ENCODE results near the gene PTH2. TPM values are rescaled to one million over a fixed set of nuclear protein-coding genes. Genes with fewer than 3 reads are reported as not detected.

The PTH2 gene
- polyA plus RNA-seq, 1 donor (not counting 4 experiments of a cell fraction or from before 2014, with no cell fraction given), result not detected

DNA sequence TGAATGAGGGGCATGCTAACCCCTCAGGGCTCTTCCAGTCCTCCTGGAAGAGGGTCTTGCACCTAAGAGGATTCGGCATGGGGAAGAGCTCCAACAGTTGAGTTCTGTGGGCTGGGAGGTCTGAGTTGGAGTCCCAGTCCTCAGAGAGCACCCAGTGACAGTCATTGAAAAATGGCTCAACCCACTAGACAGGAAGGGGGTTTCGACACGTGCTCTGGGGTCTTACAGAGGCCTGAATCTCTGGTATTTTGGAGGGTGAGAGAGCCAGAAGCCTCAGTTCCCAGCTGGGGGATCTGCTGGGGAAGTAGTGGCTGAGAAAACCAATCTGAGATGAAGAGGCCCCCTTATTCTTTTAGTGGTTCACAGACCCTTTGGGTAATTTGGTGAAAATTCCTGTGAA, 9.0 kb downstream of the PTH2 start:
- H3K36me3 ChIP-seq (ENCODE audit: control insufficient read depth in 2 of 2, extremely low read depth in 1 of 2, insufficient read depth in 2 of 2, low read length in 2 of 2), result no peaks in the 10 kb centered on the region
- dilution Hi-C loops (cut with MboI; ENCODE audit: extremely low pct_ligation_motif_present, low sequenced_read_pairs), result no loop called here
- H3K4me2 ChIP-seq (ENCODE audit: control insufficient read depth, extremely low read depth, insufficient read depth, low read depth, low read length), result no peak overlapping the region
- H3K27ac ChIP-seq (ENCODE audit: control insufficient read depth, insufficient read depth, low read length), result no peak overlapping the region
- H3K4me1 ChIP-seq (ENCODE audit: control insufficient read depth, extremely low read depth, insufficient read depth, low read length), result peaks cover 2% of the 10 kb centered on the region
- H3K79me2 ChIP-seq (ENCODE audit: control insufficient read depth, insufficient read depth, low read length), result no peaks in the 10 kb centered on the region
- no peak for DNase-seq (ENCODE audit: low read depth, low spot score)
- TF ChIP-seq CTCF (optimal IDR thresholded peaks at IDR 0.05 in 1 of 3, IDR thresholded peaks at IDR 0.05 in 1 of 3, conservative IDR thresholded peaks at IDR 0.05 in 1 of 3; ENCODE audit: extremely low read depth in 1 of 3, insufficient read depth in 2 of 3, low read length in 3 of 3) (no peak), EZH2 (IDR thresholded peaks at IDR 0.05; ENCODE audit: low read length) (no peak)
- no peak overlapping the region for H2AFZ ChIP-seq (ENCODE audit: control insufficient read depth, low read length)
- no peak overlapping the region for H3K9ac ChIP-seq (ENCODE audit: control insufficient read depth, extremely low read depth, insufficient read depth, low read length)
- FAIRE-seq, result no peak
- no peaks in the 10 kb centered on the region for H3K9me1 ChIP-seq (ENCODE audit: control insufficient read depth, extremely low read depth, insufficient read depth, low read length)
- peaks cover 11% of the 10 kb centered on the region for H3K27me3 ChIP-seq (ENCODE audit: control insufficient read depth, extremely low read depth, insufficient read depth, low read length)
- H4K20me1 ChIP-seq (ENCODE audit: control insufficient read depth, extremely low read depth, insufficient read depth, low read length), result no peaks in the 10 kb centered on the region
- H3K9me3 ChIP-seq (ENCODE audit: control insufficient read depth, low read depth, low read length), result no peaks in the 10 kb centered on the region
- no peak overlapping the region for H3K4me3 ChIP-seq (ENCODE audit: control insufficient read depth in 2 of 3, extremely low read depth in 1 of 3, insufficient read depth in 2 of 3, low read depth in 1 of 3, low read length in 3 of 3)

DNA sequence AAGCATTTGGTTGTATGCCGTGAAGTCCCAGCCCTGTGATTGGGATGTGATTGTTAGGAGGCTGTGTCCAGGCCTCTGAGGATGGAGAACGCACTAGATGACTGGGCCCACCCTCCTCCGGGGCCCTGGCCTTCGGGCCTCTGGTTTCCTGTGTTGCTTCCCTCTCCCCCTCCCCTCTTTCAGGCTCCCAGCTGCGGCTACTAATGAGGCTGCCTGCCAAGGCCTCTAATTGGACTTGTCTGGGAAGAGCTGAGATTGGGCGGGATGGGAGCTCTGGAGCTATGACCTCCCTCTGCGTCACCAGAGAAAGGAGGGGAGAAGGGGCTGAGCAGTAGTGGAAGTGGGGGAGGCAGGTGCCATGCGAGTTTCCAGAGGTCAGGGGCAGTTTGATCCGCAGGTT, 9.9 kb downstream of the PTH2 start:
- dilution Hi-C loops (cut with MboI; ENCODE audit: extremely low pct_ligation_motif_present, low sequenced_read_pairs), result no loop called here
- TF ChIP-seq CTCF (optimal IDR thresholded peaks at IDR 0.05 in 1 of 3, IDR thresholded peaks at IDR 0.05 in 1 of 3, conservative IDR thresholded peaks at IDR 0.05 in 1 of 3; ENCODE audit: extremely low read depth in 1 of 3, insufficient read depth in 2 of 3, low read length in 3 of 3) (no peak), EZH2 (IDR thresholded peaks at IDR 0.05; ENCODE audit: low read length) (no peak)

More for the DNA sequence above, 9.9 kb downstream of the PTH2 start:
- H3K27ac ChIP-seq (ENCODE audit: control insufficient read depth, insufficient read depth, low read length), result no peak overlapping the region
- no peak overlapping the region for H3K4me2 ChIP-seq (ENCODE audit: control insufficient read depth, extremely low read depth, insufficient read depth, low read depth, low read length)
- H3K4me1 ChIP-seq (ENCODE audit: control insufficient read depth, extremely low read depth, insufficient read depth, low read length), result peaks cover 6% of the 10 kb centered on the region
- no peaks in the 10 kb centered on the region for H3K79me2 ChIP-seq (ENCODE audit: control insufficient read depth, insufficient read depth, low read length)
- H3K27me3 ChIP-seq (ENCODE audit: control insufficient read depth, extremely low read depth, insufficient read depth, low read length), result peaks cover 3% of the 10 kb centered on the region
- DNase-seq (ENCODE audit: low read depth, low spot score) (no peak), FAIRE-seq (no peak)
- H4K20me1 ChIP-seq (ENCODE audit: control insufficient read depth, extremely low read depth, insufficient read depth, low read length), result no peaks in the 10 kb centered on the region
- H3K36me3 ChIP-seq (ENCODE audit: control insufficient read depth in 2 of 2, extremely low read depth in 1 of 2, insufficient read depth in 2 of 2, low read length in 2 of 2), result no peaks in the 10 kb centered on the region
- no peak overlapping the region for H3K4me3 ChIP-seq (ENCODE audit: control insufficient read depth in 2 of 3, extremely low read depth in 1 of 3, insufficient read depth in 2 of 3, low read depth in 1 of 3, low read length in 3 of 3)
- no peaks in the 10 kb centered on the region for H3K9me3 ChIP-seq (ENCODE audit: control insufficient read depth, low read depth, low read length)
- no peak overlapping the region for H2AFZ ChIP-seq (ENCODE audit: control insufficient read depth, low read length)
- H3K9me1 ChIP-seq (ENCODE audit: control insufficient read depth, extremely low read depth, insufficient read depth, low read length), result no peaks in the 10 kb centered on the region
- H3K9ac ChIP-seq (ENCODE audit: control insufficient read depth, extremely low read depth, insufficient read depth, low read length), result no peak overlapping the region

All from keratinocyte (primary cell).